ENCODE results near the gene CCND2. TPM values are rescaled to one million over a fixed set of nuclear protein-coding genes. Genes with fewer than 3 reads are reported as not detected.

Gene CCND2
- total and polyA plus RNA-seq, 7 donors = 7.8 to 178 (median 98.7) TPM

GRCh38 chr12:4270831-4271716 lies 2.5 kb upstream of the CCND2 start:
- H3K36me3 ChIP-seq = peaks cover 0 to under 1% (median 0%) of the 10 kb centered on the region in 4 donors
- H3K9me3 ChIP-seq = no peaks in the 10 kb centered on the region
- peak overlapping the region; percentile 44 to 91 (median 74) for H3K4me3 ChIP-seq
- intact Hi-C loops (cut with DNase I) = loop anchor here (10.0 kb wide), 1 partner anchor 1196 kb away; the partner anchor contains the start of gene TSPAN9
- H3K27me3 ChIP-seq = no peaks in the 10 kb centered on the region
- peaks cover 0 to 38% (median 30%) of the 10 kb centered on the region in 4 donors for H3K4me1 ChIP-seq
- TF ChIP-seq POLR2A (IDR thresholded peaks at IDR 0.05) = peak in 1 of 2 donors; percentile 29
- no peak for TF ChIP-seq CTCF (IDR thresholded peaks at IDR 0.05)
- peak in 3 of 4 donors; percentile 31 to 67 (median 55) for TF ChIP-seq POLR2AphosphoS5 (IDR thresholded peaks at IDR 0.05)
- peak overlapping the region; percentile 93 to 99 (median 95) for H3K27ac ChIP-seq
- 0 to 1% methylated on average over 52 of the region's 52 CpGs for WGBS, 2 donors
- peak; percentile 83 for DNase-seq

GRCh38 chr12:4271717-4272423 lies 1.7 kb upstream of the CCND2 start:
- intact Hi-C loops (cut with DNase I) = loop anchor here (2.0 to 10.0 kb wide), 2 partner anchors 399 to 1197 kb away; partner anchors contain the start of genes PARP11 and TSPAN9
- Histone ChIP-seq H3K4me3 (peak overlapping the region; percentile 67 to 94 (median 86)), H3K27me3 (no peaks in the 10 kb centered on the region), H3K27ac (peak overlapping the region; percentile 93 to 99 (median 95)), H3K9me3 (no peaks in the 10 kb centered on the region), H3K36me3 (peaks cover 0 to 8% (median 0%) of the 10 kb centered on the region in 4 donors), H3K4me1 (peaks cover 0 to 46% (median 38%) of the 10 kb centered on the region in 4 donors)
- no peak for TF ChIP-seq CTCF (IDR thresholded peaks at IDR 0.05)
- TF ChIP-seq POLR2AphosphoS5 (IDR thresholded peaks at IDR 0.05) = peak; percentile 73 to 92 (median 90)
- peak; percentile 68 to 73 for TF ChIP-seq POLR2A (IDR thresholded peaks at IDR 0.05)
- TF ChIP-seq EP300 (IDR thresholded peaks at IDR 0.05) = no peak
- 0 to 1% methylated on average over 43 of the region's 43 CpGs for WGBS, 2 donors
- peak; percentile 94 for DNase-seq

- Histone ChIP-seq H3K4me1 (peaks cover 0 to 54% (median 45%) of the 10 kb centered on the region in 4 donors), H3K27me3 (no peaks in the 10 kb centered on the region), H3K27ac (peak overlapping the region; percentile 93 to 99 (median 95))
These were observed 914 bp upstream of the CCND2 start for GRCh38 chr12:4272424-4273272.

GRCh38 chr12:4273273-4273651 lies 300 bp upstream of the CCND2 start:
- Histone ChIP-seq H3K27ac (peak overlapping the region; percentile 93 to 99 (median 95)), H3K9me3 (no peaks in the 10 kb centered on the region), H3K4me1 (peaks cover 0 to 58% (median 51%) of the 10 kb centered on the region in 4 donors), H3K36me3 (peaks cover 0 to 19% (median 0%) of the 10 kb centered on the region in 4 donors), H3K4me3 (peak overlapping the region; percentile 67 to 94 (median 86)), H3K27me3 (no peaks in the 10 kb centered on the region)
- DNase-seq = no peak
- intact Hi-C loops (cut with DNase I) = loop anchor here (2.0 to 10.0 kb wide), 2 partner anchors 400 to 1198 kb away; partner anchors contain the start of genes PARP11 and TSPAN9
- TF ChIP-seq CTCF (IDR thresholded peaks at IDR 0.05) (no peak), POLR2AphosphoS5 (IDR thresholded peaks at IDR 0.05) (no peak), EP300 (IDR thresholded peaks at IDR 0.05) (no peak), POLR2A (IDR thresholded peaks at IDR 0.05) (no peak)
- WGBS, 2 donors = 1 to 2% methylated on average over 10 of the region's 10 CpGs

More at GRCh38 chr12:4272424-4273272, 914 bp upstream of the CCND2 start:
- DNase-seq = peak; percentile 89
- H3K36me3 ChIP-seq = peaks cover 0 to 13% (median 0%) of the 10 kb centered on the region in 4 donors
- 0% methylated on average over 62 of the region's 62 CpGs for WGBS, 2 donors
- H3K9me3 ChIP-seq = no peaks in the 10 kb centered on the region
- TF ChIP-seq POLR2AphosphoS5 (IDR thresholded peaks at IDR 0.05) (peak in 3 of 4 donors; percentile 28 to 52 (median 44)), POLR2A (IDR thresholded peaks at IDR 0.05) (no peak)
- H3K4me3 ChIP-seq = peak overlapping the region; percentile 67 to 94 (median 86)
- intact Hi-C loops (cut with DNase I) = loop anchor here (2.0 to 10.0 kb wide), 2 partner anchors 400 to 1198 kb away; partner anchors contain the start of genes PARP11 and TSPAN9
